Activated CD4-positive, alpha-beta T cell treated with anti-CD3 and anti-CD28 coated beads for 36 hours (primary cell): Measurements from ENCODE around the gene ISCA2. TPM values are rescaled to one million over a fixed set of nuclear protein-coding genes. Genes with fewer than 3 reads are reported as not detected.
"Not testable (repeated sequence)": the region's sequence is repeated elsewhere in the genome, so short reads cannot be mapped to it uniquely, and the experiment has no call there.

Source experiments
- ATAC-seq: fragments of 200-7000 bp; cut with Tn5 transposase; one replicate; pipeline ENCODE4 v1.10.0; 2021; ENCODE audit warnings: mild to moderate bottlenecking, moderate library complexity
- CTCF ChIA-PET: fragments of 350-600 bp; sonication (Branson Sonifier 250); formaldehyde crosslinking; loops from one replicate; lab custom pipeline; 2021; ENCODE audit warnings: antibody characterized with exemption; lab: Charles Lee
- POLR2A ChIA-PET: fragments of 350-600 bp; sonication (Branson Sonifier 250); formaldehyde crosslinking; loops from one replicate; lab custom pipeline; 2021; ENCODE audit warnings: antibody characterized with exemption, inconsistent platforms; lab: Charles Lee
- DNase-seq: peaks from one replicate; pipeline ENCODE4 v3.0.0-alpha.2; 2020
- H3K27ac Mint-ChIP-seq: one replicate; pipeline ENCODE4 v1.8.0; 2021; ENCODE audit warnings: mixed read lengths
- H3K27me3 Mint-ChIP-seq: one replicate; pipeline ENCODE4 v1.8.0; 2021; ENCODE audit warnings: mixed read lengths
- H3K36me3 Mint-ChIP-seq: one replicate; pipeline ENCODE4 v1.8.0; 2021; ENCODE audit warnings: low read depth, mixed read lengths
- H3K4me1 Mint-ChIP-seq: one replicate; pipeline ENCODE4 v1.8.0; 2021; ENCODE audit warnings: mixed read lengths
- H3K4me3 Mint-ChIP-seq: one replicate; pipeline ENCODE4 v1.8.0; 2021; ENCODE audit warnings: mild to moderate bottlenecking, moderate library complexity, mixed read lengths
- H3K9me3 Mint-ChIP-seq: one replicate; pipeline ENCODE4 v1.8.0; 2021; ENCODE audit warnings: low read depth, mixed read lengths
- intact Hi-C, 2 experiments: fragments of 100-400 bp; cut with DNase I in 1 of 2; cut with micrococcal nuclease in 1 of 2; formaldehyde crosslinking; loops; one replicate each; pipeline versions ENCODE4 v1.14.2 to v1.15.1; 2022 to 2024; cut with DNase I, micrococcal nuclease
- total RNA-seq, 2 experiments: library from RNA; stranded (reverse); gene quantifications; one replicate each; pipeline ENCODE4 v1.2.3, GENCODE V29; 2021

ISCA2 gene
- 10 to 100 TPM; 29.5 to 35.9 TPM for total RNA-seq

- H3K27ac Mint-ChIP-seq = peak within 1 kb of the TSS; percentile 89
- H3K4me3 Mint-ChIP-seq = no peak within 1 kb of the TSS
These were observed at the start of gene ISCA2 for GRCh38 chr14:74493343-74494261. TSS of gene ISCA2 (plus strand) at chr14:74493765. CDS start at chr14:74493775, 10 bp downstream.

GRCh38 chr14:74444866-74445265 is 48.7 kb upstream of the ISCA2 start:
- Mint-ChIP-seq H3K27ac (no peak overlapping the region), H3K4me1 (no peaks in the 10 kb centered on the region), H3K27me3 (peaks cover 6% of the 10 kb centered on the region), H3K36me3 (no peaks in the 10 kb centered on the region), H3K4me3 (no peak overlapping the region), H3K9me3 (no peaks in the 10 kb centered on the region)
- intact Hi-C loops = no loop called here
- ATAC-seq = no peak
- DNase-seq = no peak
- ChIA-PET CTCF (no interaction called here), POLR2A (interaction anchor here (0.7 kb wide), 1 partner anchor 148 kb away, joined by 3 read pairs; no protein-coding TSS in a partner anchor)

More at GRCh38 chr14:74493343-74494261, at the start of gene ISCA2:
- intact Hi-C loops = loop anchor here (1.0 to 10.0 kb wide), 17 partner anchors 67 to 683 kb away; partner anchors contain the start of genes ABCD4 (in 1 of the 2), ACYP1 (in 1 of the 2), ALDH6A1 (in 1 of the 2) and AREL1 (in 1 of the 2)
- DNase-seq = peak; percentile 100
- Mint-ChIP-seq H3K36me3 (peaks cover 10% of the 10 kb centered on the region), H3K4me1 (peaks cover 23% of the 10 kb centered on the region), H3K9me3 (no peaks in the 10 kb centered on the region), H3K27me3 (no peaks in the 10 kb centered on the region)
- ATAC-seq = peak; percentile 96
- ChIA-PET CTCF (interaction anchor here (0.5 to 1.5 kb wide), 7 partner anchors 69 to 1228 kb away, joined by 3 to 9 read pairs (median 3); partner anchors contain the start of gene LTBP2), POLR2A (interaction anchor here (0.6 to 0.9 kb wide), 5 partner anchors 126 to 1492 kb away, joined by 3 to 4 read pairs (median 3); partner anchors contain the start of gene ABCD4)

GRCh38 chr14:74454397-74454796 is 39.2 kb upstream of the ISCA2 start:
- H3K4me3 Mint-ChIP-seq, H3K36me3 Mint-ChIP-seq, ATAC-seq, H3K27me3 Mint-ChIP-seq, H3K9me3 Mint-ChIP-seq, DNase-seq, intact Hi-C loops, H3K27ac Mint-ChIP-seq, H3K4me1 Mint-ChIP-seq, POLR2A ChIA-PET, CTCF ChIA-PET: not testable (repeated sequence)

- Mint-ChIP-seq H3K4me1 (no peaks in the 10 kb centered on the region), H3K9me3 (peaks cover 2% of the 10 kb centered on the region), H3K36me3 (no peaks in the 10 kb centered on the region), H3K27ac (no peak overlapping the region), H3K27me3 (peaks cover 15% of the 10 kb centered on the region), H3K4me3 (no peak overlapping the region)
- ATAC-seq (no peak), DNase-seq (no peak)
- CTCF ChIA-PET = no interaction called here
- intact Hi-C loops = no loop called here
- POLR2A ChIA-PET = no interaction called here
These were observed 36.6 kb upstream of the ISCA2 start for GRCh38 chr14:74456684-74457564.

- POLR2A ChIA-PET = no interaction called here
- ATAC-seq = no peak
- H3K4me3 Mint-ChIP-seq = no peak overlapping the region
These were observed 36.0 kb upstream of the ISCA2 start for GRCh38 chr14:74457565-74457895.

GRCh38 chr14:74459289-74459946 is 34.1 kb upstream of the ISCA2 start:
- peak; percentile 55 for DNase-seq

More at GRCh38 chr14:74457565-74457895, 36.0 kb upstream of the ISCA2 start:
- no peaks in the 10 kb centered on the region for H3K4me1 Mint-ChIP-seq
- H3K9me3 Mint-ChIP-seq = peaks cover 2% of the 10 kb centered on the region
- H3K27ac Mint-ChIP-seq = no peak overlapping the region
- no peak for DNase-seq
- CTCF ChIA-PET = no interaction called here
- intact Hi-C loops = no loop called here
- no peaks in the 10 kb centered on the region for H3K36me3 Mint-ChIP-seq
- H3K27me3 Mint-ChIP-seq = peaks cover 13% of the 10 kb centered on the region

GRCh38 chr14:74459976-74460375 is 33.6 kb upstream of the ISCA2 start:
- ATAC-seq (no peak), DNase-seq (no peak)
- Mint-ChIP-seq H3K4me3 (no peak overlapping the region), H3K4me1 (no peaks in the 10 kb centered on the region), H3K27me3 (peaks cover 13% of the 10 kb centered on the region), H3K27ac (no peak overlapping the region), H3K9me3 (no peaks in the 10 kb centered on the region), H3K36me3 (no peaks in the 10 kb centered on the region)
- ChIA-PET CTCF (interaction anchor here (0.6 to 1.4 kb wide), 3 partner anchors 12 to 1474 kb away, joined by 3 to 5 read pairs (median 3); no protein-coding TSS in a partner anchor), POLR2A (no interaction called here)
- intact Hi-C loops = no loop called here

More at GRCh38 chr14:74459289-74459946, 34.1 kb upstream of the ISCA2 start:
- Mint-ChIP-seq H3K27me3 (peaks cover 13% of the 10 kb centered on the region), H3K9me3 (peaks cover 2% of the 10 kb centered on the region), H3K4me3 (no peak overlapping the region), H3K27ac (no peak overlapping the region), H3K4me1 (no peaks in the 10 kb centered on the region), H3K36me3 (no peaks in the 10 kb centered on the region)
- ATAC-seq = peak; percentile 84
- CTCF ChIA-PET = interaction anchor here (0.6 to 1.4 kb wide), 3 partner anchors 11 to 1475 kb away, joined by 3 to 5 read pairs (median 3); no protein-coding TSS in a partner anchor
- intact Hi-C loops = no loop called here
- POLR2A ChIA-PET = no interaction called here

GRCh38 chr14:74462993-74463392 is 30.6 kb upstream of the ISCA2 start:
- Mint-ChIP-seq H3K27me3 (peaks cover 10% of the 10 kb centered on the region), H3K4me3 (no peak overlapping the region), H3K27ac (no peak overlapping the region), H3K4me1 (no peaks in the 10 kb centered on the region), H3K9me3 (no peaks in the 10 kb centered on the region), H3K36me3 (no peaks in the 10 kb centered on the region)
- intact Hi-C loops = no loop called here
- ChIA-PET CTCF (no interaction called here), POLR2A (no interaction called here)
- no peak for ATAC-seq
- no peak for DNase-seq

GRCh38 chr14:74463697-74464096 is 29.9 kb upstream of the ISCA2 start:
- Mint-ChIP-seq H3K9me3 (no peaks in the 10 kb centered on the region), H3K36me3 (no peaks in the 10 kb centered on the region), H3K27me3 (peaks cover 10% of the 10 kb centered on the region), H3K4me1 (no peaks in the 10 kb centered on the region), H3K27ac (no peak overlapping the region), H3K4me3 (no peak overlapping the region)
- no peak for DNase-seq
- ChIA-PET POLR2A (no interaction called here), CTCF (no interaction called here)
- intact Hi-C loops = no loop called here
- ATAC-seq = no peak

- Mint-ChIP-seq H3K27ac (no peak overlapping the region), H3K9me3 (no peaks in the 10 kb centered on the region), H3K36me3 (no peaks in the 10 kb centered on the region), H3K4me3 (no peak overlapping the region), H3K4me1 (no peaks in the 10 kb centered on the region), H3K27me3 (peaks cover 10% of the 10 kb centered on the region)
- ChIA-PET POLR2A (no interaction called here), CTCF (no interaction called here)
- no peak for DNase-seq
- no peak for ATAC-seq
- intact Hi-C loops = no loop called here
These were observed 28.8 kb upstream of the ISCA2 start for GRCh38 chr14:74464785-74465184.

GRCh38 chr14:74465335-74465734 is 28.2 kb upstream of the ISCA2 start:
- intact Hi-C loops = no loop called here
- POLR2A ChIA-PET = no interaction called here
- no peak overlapping the region for H3K27ac Mint-ChIP-seq
- no peaks in the 10 kb centered on the region for H3K4me1 Mint-ChIP-seq
- H3K27me3 Mint-ChIP-seq = peaks cover 5% of the 10 kb centered on the region
- H3K4me3 Mint-ChIP-seq = no peak overlapping the region
- CTCF ChIA-PET = no interaction called here
- ATAC-seq = no peak
- no peak for DNase-seq
- no peaks in the 10 kb centered on the region for H3K36me3 Mint-ChIP-seq
- no peaks in the 10 kb centered on the region for H3K9me3 Mint-ChIP-seq
